GM18520 (cell line): ENCODE results near the gene PHF24.
A peak's percentile ranks its signal among the peaks of the same experiment; 100 is the strongest.

Experiments
- ATAC-seq: cut with Tn5 transposase; IDR thresholded peaks from one replicate; pipeline ENCODE4 v1.9.1; 2021; ENCODE audit not compliant: unreplicated experiment

The PHF24 gene

GRCh38 chr9:34982361-34982760, 24.3 kb downstream of the PHF24 start:
- ATAC-seq = no peak

DNA sequence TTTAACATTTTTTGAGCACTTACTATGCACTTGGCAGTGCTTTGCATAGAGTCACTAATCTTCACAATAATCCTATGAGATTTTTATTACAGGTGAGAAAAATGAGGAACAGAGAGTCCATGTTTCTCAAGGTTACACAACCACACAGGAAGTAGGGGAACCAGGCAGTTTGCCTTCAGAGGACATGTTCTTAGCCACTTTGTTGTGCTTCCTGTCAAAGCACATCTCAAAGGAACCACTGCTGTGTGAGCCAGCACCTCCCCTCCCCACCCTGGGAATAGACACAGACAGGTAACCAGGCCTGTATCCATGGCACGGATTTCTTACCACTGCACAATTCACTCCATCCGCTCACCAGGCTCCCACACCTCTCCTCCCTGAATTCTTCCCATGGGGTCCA, 25.1 kb downstream of the PHF24 start:
- ATAC-seq = no peak

DNA sequence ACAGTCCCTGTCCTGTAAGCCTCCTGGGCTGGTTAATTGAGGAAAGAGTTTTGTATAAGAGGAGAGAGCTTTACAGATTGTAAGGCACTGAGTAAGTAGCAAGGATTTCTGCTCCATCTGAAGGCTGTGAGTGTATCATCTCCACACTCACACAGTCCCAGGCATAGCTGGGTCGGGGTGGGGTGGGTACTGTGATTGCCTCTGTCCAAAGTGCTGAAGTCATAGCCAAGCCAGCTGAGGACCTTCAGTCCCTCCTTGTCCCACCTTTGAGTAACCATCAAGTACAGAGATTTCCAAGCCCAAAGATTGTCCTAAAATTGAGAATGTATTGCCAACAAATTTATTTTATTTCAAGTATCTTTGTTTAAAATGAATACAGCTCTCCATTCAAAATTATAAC, 26.0 kb downstream of the PHF24 start:
- ATAC-seq = no peak

GRCh38 chr9:34985311-34985899, 27.3 kb downstream of the PHF24 start:
- no peak for ATAC-seq

DNA sequence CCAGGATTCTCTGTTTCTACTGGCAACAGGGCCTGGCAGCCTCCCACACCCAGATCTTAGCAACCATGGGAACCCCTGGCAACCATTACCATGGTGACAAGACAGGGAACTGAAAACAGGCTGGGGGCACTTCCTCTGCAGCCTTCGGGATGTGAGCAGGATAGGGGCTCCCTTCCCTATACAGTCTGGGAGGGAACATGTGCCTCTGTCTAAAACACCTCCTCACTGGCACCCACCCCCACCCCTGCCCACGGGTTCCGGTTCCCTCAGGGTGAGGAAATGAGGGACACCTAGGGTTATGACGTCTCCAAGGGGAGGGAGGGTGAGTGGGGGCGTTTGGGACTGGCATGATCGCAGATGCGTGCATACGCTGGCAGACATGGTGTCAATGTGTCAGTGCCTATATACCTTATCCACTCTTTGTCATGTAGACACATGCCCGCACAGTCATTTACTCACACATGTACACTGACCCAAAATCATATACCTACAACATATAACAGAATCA, 28.5 kb downstream of the PHF24 start:
- no peak for ATAC-seq

- ATAC-seq = no peak
Observed at GRCh38 chr9:34987160-34987901, 29.2 kb downstream of the PHF24 start.

DNA sequence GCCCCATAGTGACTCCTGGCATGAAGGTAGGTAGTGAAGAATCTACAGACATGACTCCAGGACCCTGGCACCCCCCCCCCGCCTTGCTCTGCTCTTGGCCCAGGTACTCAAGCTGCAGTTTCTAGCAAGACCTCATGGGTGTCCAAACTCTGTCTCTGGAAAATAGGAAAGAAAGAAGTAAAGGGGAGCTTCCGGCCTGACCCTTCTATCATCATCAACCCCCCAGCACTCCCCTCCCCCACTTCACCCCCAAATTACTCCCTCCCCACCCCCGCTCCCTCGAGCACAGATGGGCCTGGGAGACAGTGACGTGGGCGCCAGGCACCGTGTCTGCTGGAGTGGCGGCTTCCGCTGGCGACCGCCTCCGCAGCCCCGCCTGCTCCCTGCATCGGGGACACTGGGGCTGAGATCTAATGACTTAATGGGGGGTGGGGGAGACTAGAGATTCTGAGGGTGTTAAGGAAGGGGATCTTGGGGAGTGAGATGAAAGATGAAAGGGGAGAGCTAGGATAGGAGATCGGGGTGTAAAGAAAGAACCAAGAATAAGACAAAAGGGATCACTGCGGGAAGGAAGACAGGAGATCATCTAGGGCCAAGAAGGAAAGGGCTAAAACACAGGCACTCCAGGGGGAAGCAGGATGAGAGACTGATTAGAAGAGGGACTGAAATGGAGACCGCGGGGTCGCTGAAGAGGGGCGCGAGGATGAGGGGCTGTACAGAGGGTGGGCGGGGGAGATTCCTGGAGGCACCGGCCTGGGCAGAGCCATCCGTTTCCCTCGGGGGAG, 30.3 kb downstream of the PHF24 start:
- ATAC-seq = no peak

DNA sequence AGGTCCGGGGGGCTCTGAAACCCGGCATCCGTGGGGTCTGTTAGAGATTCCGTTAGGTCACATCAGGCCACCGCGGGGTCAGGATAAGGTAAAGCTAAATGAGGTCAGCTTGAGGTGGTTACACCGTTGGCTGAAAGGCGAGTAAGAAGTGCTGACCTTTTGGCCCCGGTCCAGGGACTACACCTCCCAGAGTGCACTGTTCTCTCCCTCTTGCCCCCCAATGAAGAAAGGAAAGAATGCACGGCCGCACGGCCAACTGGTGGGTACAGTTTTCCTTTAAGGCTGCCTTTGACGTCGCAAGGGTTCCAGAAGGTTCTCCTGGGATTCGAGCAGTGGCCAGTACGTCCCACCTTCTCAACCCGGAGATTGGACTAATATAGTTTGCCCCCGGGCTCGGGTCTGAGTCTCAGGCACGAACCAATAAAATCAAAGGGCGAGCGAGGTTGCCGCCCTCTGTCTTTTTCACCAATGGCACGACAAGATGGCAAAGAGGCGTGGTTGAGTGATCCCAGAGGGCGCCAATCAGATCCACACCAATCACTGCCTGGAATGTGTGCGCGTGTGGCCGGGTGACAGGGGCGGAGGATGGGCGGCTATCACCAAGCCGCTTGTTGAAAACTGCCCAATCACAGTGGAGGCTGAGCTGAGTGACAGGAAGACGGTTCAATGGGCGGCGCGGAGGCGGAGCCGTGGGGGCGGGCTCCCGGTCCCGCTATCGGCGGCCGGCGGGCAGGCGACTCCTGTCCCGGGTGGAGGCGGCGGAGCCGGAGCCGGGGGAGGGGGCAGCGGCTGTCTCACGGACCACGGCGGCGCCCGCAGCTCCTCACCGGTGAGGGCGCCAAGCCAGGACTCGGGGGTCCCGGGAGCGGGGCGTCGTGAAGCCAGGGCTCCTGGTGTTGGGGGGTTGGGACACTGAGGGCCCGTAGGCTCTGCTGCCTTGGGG, 31.2 kb downstream of the PHF24 start, which contains the start of gene DNAJB5:
Gene DNAJB5, plus strand, starts transcription at position 743 of the 943 bp plus-strand sequence. CDS start 886 bp downstream, outside the sequence.
- ATAC-seq = peak; percentile 80

GRCh38 chr9:34989946-34990635, 32.0 kb downstream of the PHF24 start:
- ATAC-seq = no peak

GRCh38 chr9:34990908-34991606, 33.0 kb downstream of the PHF24 start:
- ATAC-seq = no peak

GRCh38 chr9:34991607-34992375, 33.7 kb downstream of the PHF24 start:
- ATAC-seq = no peak

GRCh38 chr9:34992376-34992951, 34.4 kb downstream of the PHF24 start:
- no peak for ATAC-seq

DNA sequence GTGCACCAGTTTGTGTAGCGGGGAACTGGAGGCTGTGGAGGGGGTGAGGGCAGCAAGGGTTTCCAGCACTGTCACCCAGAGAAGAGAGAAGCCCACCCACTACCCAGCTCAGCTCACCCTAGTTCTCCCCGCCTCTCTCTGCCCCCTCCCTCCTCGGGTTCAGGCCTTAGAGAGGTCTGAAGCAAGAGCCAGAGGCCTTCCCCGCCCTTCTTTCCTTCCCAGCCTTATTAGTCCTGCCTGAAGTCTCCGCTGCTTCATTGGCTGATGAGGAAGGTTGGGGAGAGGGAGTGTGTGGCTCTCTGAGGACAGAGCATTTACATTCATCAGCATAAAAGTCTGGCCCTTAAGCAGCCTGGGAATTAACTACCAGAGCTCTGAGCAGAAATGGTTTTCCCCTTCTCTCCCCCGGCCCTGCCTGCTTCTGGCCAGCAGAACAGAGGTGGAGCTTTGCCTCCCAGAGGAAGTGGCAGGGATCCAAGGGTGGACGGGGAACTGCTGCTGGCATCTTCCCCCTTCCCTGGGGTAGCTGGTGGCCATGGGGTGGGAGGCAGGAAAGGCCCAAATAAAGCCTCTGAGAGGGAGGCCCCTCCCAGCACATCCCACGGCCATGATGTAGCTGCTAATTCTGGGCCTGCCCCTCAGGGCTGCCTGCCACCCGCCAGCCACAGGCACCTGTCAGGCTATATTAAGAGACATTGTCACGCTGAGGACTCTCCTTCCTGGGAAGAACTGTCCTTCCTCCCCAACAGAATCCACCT, 35.6 kb downstream of the PHF24 start:
- ATAC-seq = no peak

- no peak for ATAC-seq
Observed at GRCh38 chr9:34994260-34994899, 36.3 kb downstream of the PHF24 start.

- ATAC-seq = no peak
Observed at GRCh38 chr9:34994900-34995669, 37.0 kb downstream of the PHF24 start.

DNA sequence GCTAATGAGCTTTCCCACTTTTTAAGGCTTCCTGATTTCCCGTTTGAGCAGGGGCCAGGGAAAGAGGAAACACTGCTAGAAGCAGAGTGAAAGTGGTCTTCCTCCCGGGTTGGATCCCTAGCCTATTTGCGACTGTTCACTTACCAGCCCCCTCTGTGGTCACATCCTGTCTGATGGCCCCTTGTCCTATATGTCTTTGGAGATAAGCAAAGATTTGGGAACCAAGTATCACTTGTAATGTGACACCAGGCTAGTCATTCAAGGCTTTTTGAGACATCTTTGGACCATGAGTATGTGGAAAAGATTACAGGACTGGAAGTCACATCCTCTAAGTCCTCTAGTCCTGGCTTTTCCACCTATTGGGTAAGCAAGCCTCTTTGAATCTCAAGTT, 37.6 kb downstream of the PHF24 start:
- no peak for ATAC-seq
